GM12865 (cell line): ENCODE measurements around the gene PTPRF.

Source experiments
- DNase-seq: peaks from one replicate; pipeline ENCODE4 v3.0.0; 2010; ENCODE audit warnings: low read depth
- H3K4me3 ChIP-seq: 2 replicates; pipeline ENCODE4 v1.5.1; 2011; ENCODE audit warnings: mild to moderate bottlenecking, low read depth, low read length, control low read depth
- TF ChIP-seq, protein P1 (sequence below): IDR thresholded peaks from 2 replicates; pipeline ENCODE4 v1.5.1; 2011; ENCODE audit warnings: low read length, control low read depth, low read depth, inconsistent platforms; ENCODE audit not compliant: insufficient read depth; ENCODE audit errors: missing control alignments

Gene PTPRF

GRCh38 chr1:43558346-43558841 is 27.7 kb downstream of the PTPRF start:
- TF ChIP-seq, protein P1, sequence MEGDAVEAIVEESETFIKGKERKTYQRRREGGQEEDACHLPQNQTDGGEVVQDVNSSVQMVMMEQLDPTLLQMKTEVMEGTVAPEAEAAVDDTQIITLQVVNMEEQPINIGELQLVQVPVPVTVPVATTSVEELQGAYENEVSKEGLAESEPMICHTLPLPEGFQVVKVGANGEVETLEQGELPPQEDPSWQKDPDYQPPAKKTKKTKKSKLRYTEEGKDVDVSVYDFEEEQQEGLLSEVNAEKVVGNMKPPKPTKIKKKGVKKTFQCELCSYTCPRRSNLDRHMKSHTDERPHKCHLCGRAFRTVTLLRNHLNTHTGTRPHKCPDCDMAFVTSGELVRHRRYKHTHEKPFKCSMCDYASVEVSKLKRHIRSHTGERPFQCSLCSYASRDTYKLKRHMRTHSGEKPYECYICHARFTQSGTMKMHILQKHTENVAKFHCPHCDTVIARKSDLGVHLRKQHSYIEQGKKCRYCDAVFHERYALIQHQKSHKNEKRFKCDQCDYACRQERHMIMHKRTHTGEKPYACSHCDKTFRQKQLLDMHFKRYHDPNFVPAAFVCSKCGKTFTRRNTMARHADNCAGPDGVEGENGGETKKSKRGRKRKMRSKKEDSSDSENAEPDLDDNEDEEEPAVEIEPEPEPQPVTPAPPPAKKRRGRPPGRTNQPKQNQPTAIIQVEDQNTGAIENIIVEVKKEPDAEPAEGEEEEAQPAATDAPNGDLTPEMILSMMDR = no peak

DNA sequence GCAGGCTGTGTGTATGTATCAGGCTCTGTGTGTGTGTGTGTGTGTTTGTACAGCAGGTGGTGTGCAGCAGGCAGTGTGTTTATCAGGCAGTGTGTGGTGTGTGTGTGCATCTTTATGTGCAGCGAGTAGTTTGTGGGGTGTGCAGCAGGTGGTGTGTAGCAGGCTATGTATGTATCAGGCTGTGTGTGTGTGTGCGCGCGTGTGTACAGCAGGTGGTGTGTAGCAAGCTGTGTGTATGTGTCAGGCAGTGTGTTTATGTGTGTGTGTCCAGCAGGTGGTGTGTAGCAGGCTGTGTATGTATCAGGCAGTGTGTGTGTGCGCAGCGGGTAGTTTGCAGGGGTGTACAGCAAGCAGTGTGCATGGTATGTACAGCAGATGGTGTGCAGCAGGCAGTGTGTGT is 29.0 kb downstream of the PTPRF start:
- no peak overlapping the region for H3K4me3 ChIP-seq
- TF ChIP-seq, protein P1 = no peak
- DNase-seq = no peak

More at GRCh38 chr1:43558346-43558841, 27.7 kb downstream of the PTPRF start:
- DNase-seq = no peak
- no peak overlapping the region for H3K4me3 ChIP-seq

- DNase-seq = no peak
- H3K4me3 ChIP-seq = no peak overlapping the region
Measured at GRCh38 chr1:43560286-43560685, 29.6 kb downstream of the PTPRF start.

GRCh38 chr1:43563876-43564539 is 33.3 kb downstream of the PTPRF start:
- H3K4me3 ChIP-seq = no peak overlapping the region

More at GRCh38 chr1:43560286-43560685, 29.6 kb downstream of the PTPRF start:
- TF ChIP-seq, protein P1 = no peak

DNA sequence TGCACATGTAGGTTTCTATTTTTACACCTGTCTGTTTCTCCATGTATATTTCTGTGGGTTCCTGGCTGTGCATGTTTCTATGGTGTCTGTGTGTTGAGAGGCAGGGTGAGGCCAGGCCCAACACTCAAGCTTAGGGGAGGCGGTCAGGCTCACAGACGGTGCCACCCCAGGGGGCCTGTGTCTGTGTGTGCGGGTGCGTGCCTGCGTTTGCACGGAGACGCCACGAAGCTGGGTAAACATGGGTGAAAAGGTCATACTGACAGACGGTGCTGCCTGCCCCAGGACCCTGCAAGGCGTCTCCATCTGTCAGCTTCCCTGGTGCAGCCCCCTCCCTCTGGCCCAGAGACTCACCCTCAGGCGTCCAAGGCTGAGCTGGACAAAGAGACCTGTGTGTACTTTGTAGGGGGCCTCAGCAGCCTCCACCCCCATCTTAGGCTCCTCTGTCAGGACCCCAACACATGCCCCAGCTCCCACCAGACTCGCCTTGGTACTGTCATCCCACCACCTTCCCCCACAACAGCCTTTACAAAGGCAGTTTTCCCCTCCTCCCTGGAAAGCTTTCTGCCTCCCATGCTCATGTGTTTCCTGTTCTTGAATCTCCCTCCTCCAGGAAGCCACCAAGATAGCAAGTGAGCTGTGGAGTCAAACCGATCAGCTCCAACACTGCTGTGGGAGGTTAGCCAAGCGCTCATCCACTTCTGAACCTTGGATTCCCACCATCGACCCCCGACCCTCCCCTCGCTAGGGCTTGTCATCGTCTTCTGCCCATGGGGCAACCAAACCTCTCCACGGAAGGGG is 34.1 kb downstream of the PTPRF start:
- no peak for DNase-seq
- TF ChIP-seq, protein P1 = no peak
- H3K4me3 ChIP-seq = no peak overlapping the region

More at GRCh38 chr1:43563876-43564539, 33.3 kb downstream of the PTPRF start:
- TF ChIP-seq, protein P1 = no peak
- DNase-seq = no peak

DNA sequence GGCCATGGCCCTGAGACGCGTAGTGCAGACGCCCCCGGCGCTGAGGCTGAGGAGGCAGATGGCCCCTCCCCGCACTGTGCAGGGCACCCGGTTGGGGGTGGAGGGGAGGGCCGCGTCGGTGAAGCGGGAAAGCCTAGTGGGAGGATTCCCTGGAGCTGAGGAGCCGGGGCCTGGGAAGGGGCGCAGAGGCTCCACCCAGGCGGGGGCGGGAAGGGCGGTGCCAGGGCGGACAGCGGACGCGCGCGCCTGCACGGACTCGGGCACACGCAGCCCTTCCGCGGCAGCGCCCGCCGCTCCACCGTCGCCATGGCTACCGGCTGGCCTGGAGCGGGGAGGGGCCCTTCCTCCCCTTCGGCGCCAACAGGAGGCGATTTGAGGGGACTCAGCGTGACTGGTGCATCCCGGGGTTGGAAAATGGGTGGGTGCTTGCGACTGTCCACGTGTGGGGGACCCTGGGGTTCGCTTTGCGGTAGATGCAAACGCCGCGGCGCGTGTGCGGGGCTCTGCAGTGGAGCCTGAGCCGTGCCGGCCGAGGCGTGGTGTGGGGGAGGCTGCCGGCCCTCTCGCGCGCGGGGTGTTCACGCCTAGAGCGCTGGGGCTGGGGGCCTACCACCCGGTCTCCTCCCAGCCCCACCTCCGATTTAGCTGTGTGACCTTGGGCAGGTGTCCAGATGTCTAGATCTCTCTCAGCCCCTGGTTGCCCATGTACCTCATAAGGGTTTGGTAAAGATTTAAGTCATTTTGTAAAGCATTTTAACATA is 35.1 kb downstream of the PTPRF start:
- DNase-seq = peak; percentile 30
- TF ChIP-seq, protein P1 = no peak
- H3K4me3 ChIP-seq = peak overlapping the region; percentile 42
